GM18499 (cell line): ENCODE measurements around the gene MYL4.
"Not testable (repeated sequence)": the region's sequence is repeated elsewhere in the genome, so short reads cannot be mapped to it uniquely, and the experiment has no call there.

ENCODE experiments used
- ATAC-seq: cut with Tn5 transposase; IDR thresholded peaks from one replicate; pipeline ENCODE4 v1.9.1; 2021; ENCODE audit warnings: moderate number of reproducible peaks; ENCODE audit not compliant: insufficient read depth, unreplicated experiment

MYL4 gene

GRCh38 chr17:47266782-47267181 is 57.6 kb downstream of the MYL4 start:
- no peak for ATAC-seq

- no peak for ATAC-seq
Observed at GRCh38 chr17:47267354-47267828, 58.2 kb downstream of the MYL4 start.

GRCh38 chr17:47268964-47269363 is 59.8 kb downstream of the MYL4 start:
- ATAC-seq: not testable (repeated sequence)

- not testable (repeated sequence) for ATAC-seq
Observed at GRCh38 chr17:47269561-47270280, 60.6 kb downstream of the MYL4 start.

GRCh38 chr17:47270946-47271705 is 62.0 kb downstream of the MYL4 start:
- ATAC-seq: no peak

GRCh38 chr17:47272491-47272890 is 63.3 kb downstream of the MYL4 start:
- no peak for ATAC-seq

GRCh38 chr17:47273245-47273644 is 64.1 kb downstream of the MYL4 start:
- ATAC-seq: no peak
